Brain microvascular endothelial cell (primary cell): ENCODE measurements around the gene C4B.
"Not testable (repeated sequence)": the region's sequence is repeated elsewhere in the genome, so short reads cannot be mapped to it uniquely, and the experiment has no call there.

Experiments used
- DNase-seq: peaks from one replicate; pipeline ENCODE4 v3.0.0-alpha.2; 2020
- H3K27ac ChIP-seq: fragments of 250-450 bp; sonication (Bioruptor Pico); 2 replicates; pipeline ENCODE4 v1.5.1; 2020; ENCODE audit warnings: mild to moderate bottlenecking, moderate library complexity
- H3K27me3 ChIP-seq: fragments of 250-450 bp; sonication (Bioruptor Pico); replicated peaks from 2 replicates; pipeline ENCODE4 v1.5.1; 2020; ENCODE audit warnings: mild to moderate bottlenecking
- H3K36me3 ChIP-seq: fragments of 250-450 bp; sonication (Bioruptor Pico); replicated peaks from 2 replicates; pipeline ENCODE4 v1.5.1; 2020; ENCODE audit warnings: mild to moderate bottlenecking
- H3K4me3 ChIP-seq: 2 replicates; pipeline ENCODE4 v1.5.1; 2011; ENCODE audit warnings: low read depth, mild to moderate bottlenecking, control low read depth, low read length, moderate library complexity
- in situ Hi-C: cut with HindIII; loops from 2 replicates; pipeline ENCODE4 v1.10.0; 2017; ENCODE audit warnings: low sequenced_read_pairs, low pct_ligation_motif_present

C4B gene

DNA sequence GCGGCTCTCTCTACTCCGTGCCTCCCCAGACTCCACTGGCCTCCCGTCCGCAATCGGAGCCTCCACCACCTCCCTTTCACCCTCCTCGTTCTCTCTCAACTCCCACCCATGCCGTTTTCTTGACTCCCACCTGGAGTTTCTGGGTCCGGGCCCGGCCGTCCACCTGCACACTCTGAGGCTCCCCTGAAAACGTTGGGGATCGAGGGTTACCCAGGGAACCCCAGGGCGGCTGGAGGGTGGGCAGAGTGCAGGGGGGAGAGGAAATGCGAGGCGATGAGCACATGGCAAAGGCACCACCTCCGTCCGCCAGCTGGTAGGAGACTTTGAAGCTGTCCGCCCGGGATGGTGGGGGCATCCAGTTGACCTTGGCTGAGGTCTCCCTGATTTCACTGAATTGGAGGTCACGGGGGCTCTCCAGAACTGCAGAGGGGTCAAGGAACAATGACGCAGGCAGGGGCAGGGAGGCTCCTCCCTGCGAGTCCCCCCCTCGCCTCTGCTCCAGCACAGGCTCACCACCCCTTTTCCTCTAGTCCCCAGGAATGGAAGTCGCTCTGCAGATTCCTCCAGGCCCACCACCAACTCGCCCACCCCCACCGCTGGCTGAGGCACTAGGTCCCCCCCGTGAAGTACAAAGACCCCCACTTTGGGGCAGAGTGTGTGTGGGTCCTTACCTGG lies 3.6 kb upstream of the C4B start:
- DNase-seq, H3K4me3 ChIP-seq, in situ Hi-C loops, H3K36me3 ChIP-seq, H3K27ac ChIP-seq, H3K27me3 ChIP-seq: not testable (repeated sequence)

DNA sequence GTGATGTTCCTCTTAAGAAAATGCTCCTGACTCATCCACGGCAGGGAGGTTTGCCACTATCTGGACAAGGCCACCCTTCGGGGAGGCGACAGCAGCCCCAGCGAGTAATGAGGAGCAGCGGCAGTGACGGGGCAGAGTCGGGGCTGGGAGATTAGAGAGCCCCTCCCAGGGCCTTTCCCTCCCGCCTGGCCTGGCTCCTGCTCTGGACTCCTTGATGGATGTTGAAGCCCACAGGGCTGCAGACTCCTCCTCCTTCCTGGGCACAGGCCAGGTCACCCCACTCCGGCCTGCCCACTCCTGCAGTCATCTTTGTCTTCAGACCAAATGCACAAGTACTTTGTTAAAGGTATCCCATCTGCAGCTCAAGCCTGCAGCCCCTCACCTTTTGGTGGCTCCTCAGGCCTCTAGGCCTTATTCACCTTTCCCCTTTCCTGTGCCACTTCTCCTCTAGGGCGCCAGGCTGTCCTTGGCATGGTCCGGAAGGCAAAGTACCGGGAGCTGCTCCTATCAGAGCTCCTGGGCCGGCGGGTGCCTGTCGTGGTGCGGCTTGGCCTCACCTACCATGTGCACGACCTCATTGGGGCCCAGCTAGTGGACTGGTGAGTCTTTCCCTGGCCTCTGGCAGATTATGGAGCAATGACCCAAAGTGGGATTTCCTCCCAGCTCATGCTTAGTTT lies 1.5 kb upstream of the C4B start:
- H3K27me3 ChIP-seq, H3K4me3 ChIP-seq, H3K36me3 ChIP-seq, H3K27ac ChIP-seq, DNase-seq, in situ Hi-C loops: not testable (repeated sequence)

DNA sequence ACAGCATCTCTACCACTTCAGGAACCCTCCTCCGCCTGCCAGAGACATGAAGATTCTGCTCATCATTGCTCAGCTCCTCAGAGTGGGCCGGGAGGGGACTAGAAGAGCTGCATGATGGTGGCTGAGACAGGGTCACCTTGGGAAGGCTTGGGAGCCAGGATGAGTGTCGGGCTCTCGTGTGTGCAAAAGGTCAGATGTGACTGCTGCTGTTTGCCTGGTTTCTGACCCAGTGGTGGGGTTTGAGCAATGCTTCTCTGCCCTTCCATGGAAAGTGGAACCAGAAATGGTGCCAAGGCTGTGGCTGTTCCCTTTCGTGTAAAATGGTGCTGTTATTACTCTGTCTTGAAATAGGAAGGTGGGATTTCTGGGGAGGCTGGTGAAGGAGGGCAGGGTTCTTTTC lies 857 bp upstream of the C4B start:
- DNase-seq, H3K36me3 ChIP-seq, in situ Hi-C loops, H3K4me3 ChIP-seq, H3K27me3 ChIP-seq, H3K27ac ChIP-seq: not testable (repeated sequence)

DNA sequence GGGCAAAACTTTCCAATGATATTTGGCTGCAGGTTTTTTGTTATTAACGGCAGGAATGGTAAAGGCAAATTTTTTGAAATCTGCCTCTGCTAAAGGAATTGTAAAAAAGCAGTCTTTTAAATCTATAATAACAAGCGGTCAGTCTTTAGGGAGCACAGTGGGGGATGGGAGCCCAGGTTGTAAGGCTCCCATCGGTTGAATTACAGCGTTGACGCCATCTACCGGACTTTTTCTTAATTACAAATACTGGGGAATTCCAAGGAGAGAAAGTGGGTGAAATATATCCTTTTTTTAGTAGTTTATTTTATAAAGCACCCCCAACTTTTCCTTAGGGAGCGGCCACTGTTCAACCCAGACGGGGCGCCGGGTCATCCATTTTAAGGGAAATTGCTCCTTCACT lies 7.5 kb downstream of the C4B start:
- DNase-seq: not testable (repeated sequence)

DNA sequence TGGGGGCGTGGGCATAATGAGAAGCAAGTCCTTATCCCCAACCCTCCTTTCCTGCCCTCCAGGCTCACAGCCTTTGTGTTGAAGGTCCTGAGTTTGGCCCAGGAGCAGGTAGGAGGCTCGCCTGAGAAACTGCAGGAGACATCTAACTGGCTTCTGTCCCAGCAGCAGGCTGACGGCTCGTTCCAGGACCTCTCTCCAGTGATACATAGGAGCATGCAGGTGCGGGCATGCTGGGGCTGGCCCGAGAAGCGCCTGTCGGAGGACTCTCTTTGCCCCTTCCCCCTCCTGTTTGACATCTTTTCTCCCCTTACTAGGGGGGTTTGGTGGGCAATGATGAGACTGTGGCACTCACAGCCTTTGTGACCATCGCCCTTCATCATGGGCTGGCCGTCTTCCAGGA lies 14.0 kb downstream of the C4B start:
- in situ Hi-C loops, H3K27me3 ChIP-seq, H3K36me3 ChIP-seq, DNase-seq, H3K4me3 ChIP-seq, H3K27ac ChIP-seq: not testable (repeated sequence)

More for the DNA sequence above, 7.5 kb downstream of the C4B start:
- H3K27me3 ChIP-seq, in situ Hi-C loops, H3K36me3 ChIP-seq, H3K27ac ChIP-seq, H3K4me3 ChIP-seq: not testable (repeated sequence)

DNA sequence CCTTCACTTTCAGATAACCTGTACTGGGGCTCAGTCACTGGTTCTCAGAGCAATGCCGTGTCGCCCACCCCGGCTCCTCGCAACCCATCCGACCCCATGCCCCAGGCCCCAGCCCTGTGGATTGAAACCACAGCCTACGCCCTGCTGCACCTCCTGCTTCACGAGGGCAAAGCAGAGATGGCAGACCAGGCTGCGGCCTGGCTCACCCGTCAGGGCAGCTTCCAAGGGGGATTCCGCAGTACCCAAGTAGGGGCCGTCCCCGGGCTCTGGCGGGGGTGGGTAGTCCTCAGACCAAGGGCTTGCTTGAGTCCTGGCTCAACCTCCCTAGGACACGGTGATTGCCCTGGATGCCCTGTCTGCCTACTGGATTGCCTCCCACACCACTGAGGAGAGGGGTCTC lies 15.0 kb downstream of the C4B start:
- H3K27ac ChIP-seq, in situ Hi-C loops, DNase-seq, H3K36me3 ChIP-seq, H3K4me3 ChIP-seq, H3K27me3 ChIP-seq: not testable (repeated sequence)

DNA sequence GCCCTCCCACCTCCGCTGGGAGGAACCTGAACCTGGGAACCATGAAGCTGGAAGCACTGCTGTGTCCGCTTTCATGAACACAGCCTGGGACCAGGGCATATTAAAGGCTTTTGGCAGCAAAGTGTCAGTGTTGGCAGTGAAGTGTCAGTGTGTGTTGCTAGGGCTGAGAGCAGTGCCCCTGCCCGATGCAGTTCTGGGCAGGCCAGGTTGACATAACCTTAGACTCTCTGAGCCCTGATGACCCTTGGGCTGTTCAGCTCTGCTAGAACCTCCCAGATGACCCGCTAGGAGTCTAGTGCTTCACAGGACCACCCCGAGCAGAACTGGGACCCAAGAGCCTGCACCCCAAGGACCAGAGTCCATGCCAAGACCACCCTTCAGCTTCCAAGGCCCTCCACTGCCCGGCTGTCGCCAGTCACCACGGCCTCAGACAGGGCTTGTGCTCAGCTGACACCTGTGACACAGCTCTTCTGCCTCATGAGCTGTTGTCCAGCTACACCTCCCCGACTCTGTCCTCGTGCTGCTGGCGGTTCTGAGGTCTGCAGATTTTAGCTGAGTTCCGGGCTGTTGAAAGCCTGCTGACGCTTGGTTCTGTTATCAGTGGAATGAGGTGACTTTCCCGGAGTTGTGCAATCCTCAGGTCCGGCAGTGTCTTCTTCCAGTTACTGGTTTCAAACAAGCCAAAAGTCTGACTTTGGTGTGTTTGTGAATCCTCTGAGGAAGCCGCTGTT lies 20.9 kb downstream of the C4B start:
- H3K27ac ChIP-seq, H3K36me3 ChIP-seq, DNase-seq, H3K27me3 ChIP-seq, H3K4me3 ChIP-seq, in situ Hi-C loops: not testable (repeated sequence)

DNA sequence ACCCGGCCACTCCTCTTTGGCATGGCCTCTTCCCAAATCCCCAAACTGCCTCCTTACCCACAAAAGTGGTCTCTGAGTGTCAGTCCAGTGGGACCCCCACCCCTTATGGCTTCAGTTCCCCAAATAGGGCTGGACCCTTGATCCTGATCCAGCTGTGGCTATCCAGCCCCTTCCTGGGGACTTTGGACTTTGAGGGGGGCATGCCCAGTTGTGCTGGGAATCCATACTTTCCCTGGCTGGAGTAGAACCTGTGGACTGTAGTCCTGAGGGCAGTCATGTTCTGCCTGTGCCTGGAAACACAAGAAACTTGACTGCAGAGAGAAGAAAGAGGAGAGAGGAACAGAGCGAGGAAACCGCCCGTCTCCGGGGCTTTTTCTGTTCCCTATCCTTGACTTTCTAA lies 22.5 kb downstream of the C4B start:
- in situ Hi-C loops, H3K27me3 ChIP-seq, DNase-seq, H3K4me3 ChIP-seq, H3K36me3 ChIP-seq, H3K27ac ChIP-seq: not testable (repeated sequence)

DNA sequence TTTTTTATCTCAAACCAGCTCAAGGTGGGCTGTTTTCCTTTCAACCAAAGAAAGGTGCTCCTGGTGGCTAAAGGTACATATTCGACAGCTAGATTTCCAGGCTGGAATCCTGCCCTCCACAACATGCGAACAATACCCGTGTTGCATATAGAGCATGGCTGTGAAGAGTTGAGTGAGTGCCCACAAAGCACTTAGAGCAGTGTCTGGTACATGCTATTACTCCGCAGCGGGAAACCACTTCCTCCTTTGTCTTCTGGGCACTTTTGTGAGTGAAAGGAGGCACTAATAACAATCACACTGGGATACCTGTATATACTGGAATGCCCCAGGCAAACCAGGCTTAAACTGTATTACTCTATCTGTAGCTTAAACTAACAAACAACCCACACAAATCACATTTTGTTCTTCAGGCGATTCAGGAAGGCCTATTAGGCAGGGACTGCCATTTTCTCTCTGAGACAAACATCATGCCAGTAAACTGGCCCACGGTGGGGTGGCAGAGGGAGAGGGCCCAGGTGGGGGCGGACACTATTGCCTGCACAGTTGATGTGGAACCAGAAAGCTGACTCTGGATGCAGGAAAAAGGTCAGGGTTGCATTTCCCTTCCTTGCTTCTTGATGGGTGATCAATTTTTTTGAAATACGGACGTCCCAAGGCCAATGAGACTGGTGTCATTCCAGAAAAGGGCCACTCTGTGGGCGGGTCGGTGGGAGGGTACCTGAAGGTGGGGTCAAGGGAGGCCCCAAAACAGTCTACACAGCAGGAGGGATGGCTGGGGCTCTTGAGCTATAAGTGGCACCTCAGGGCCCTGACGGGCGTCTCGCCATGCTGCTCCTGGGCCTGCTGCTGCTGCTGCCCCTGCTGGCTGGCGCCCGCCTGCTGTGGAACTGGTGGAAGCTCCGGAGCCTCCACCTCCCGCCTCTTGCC lies 23.3 kb downstream of the C4B start, which contains the start of gene CYP21A2:
CYP21A2 (plus strand) TSS at position 818 of the 927 bp plus-strand sequence; CDS start at position 826, 8 bp downstream.
- DNase-seq, H3K27ac ChIP-seq, H3K4me3 ChIP-seq, in situ Hi-C loops, H3K27me3 ChIP-seq, H3K36me3 ChIP-seq: not testable (repeated sequence)

DNA sequence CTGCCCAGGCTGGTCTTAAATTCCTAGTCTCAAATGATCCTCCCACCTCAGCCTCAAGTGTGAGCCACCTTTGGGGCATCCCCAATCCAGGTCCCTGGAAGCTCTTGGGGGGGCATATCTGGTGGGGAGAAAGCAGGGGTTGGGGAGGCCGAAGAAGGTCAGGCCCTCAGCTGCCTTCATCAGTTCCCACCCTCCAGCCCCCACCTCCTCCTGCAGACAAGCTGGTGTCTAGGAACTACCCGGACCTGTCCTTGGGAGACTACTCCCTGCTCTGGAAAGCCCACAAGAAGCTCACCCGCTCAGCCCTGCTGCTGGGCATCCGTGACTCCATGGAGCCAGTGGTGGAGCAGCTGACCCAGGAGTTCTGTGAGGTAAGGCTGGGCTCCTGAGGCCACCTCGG lies 24.3 kb downstream of the C4B start:
- H3K4me3 ChIP-seq, H3K27me3 ChIP-seq, in situ Hi-C loops, H3K36me3 ChIP-seq, DNase-seq, H3K27ac ChIP-seq: not testable (repeated sequence)

DNA sequence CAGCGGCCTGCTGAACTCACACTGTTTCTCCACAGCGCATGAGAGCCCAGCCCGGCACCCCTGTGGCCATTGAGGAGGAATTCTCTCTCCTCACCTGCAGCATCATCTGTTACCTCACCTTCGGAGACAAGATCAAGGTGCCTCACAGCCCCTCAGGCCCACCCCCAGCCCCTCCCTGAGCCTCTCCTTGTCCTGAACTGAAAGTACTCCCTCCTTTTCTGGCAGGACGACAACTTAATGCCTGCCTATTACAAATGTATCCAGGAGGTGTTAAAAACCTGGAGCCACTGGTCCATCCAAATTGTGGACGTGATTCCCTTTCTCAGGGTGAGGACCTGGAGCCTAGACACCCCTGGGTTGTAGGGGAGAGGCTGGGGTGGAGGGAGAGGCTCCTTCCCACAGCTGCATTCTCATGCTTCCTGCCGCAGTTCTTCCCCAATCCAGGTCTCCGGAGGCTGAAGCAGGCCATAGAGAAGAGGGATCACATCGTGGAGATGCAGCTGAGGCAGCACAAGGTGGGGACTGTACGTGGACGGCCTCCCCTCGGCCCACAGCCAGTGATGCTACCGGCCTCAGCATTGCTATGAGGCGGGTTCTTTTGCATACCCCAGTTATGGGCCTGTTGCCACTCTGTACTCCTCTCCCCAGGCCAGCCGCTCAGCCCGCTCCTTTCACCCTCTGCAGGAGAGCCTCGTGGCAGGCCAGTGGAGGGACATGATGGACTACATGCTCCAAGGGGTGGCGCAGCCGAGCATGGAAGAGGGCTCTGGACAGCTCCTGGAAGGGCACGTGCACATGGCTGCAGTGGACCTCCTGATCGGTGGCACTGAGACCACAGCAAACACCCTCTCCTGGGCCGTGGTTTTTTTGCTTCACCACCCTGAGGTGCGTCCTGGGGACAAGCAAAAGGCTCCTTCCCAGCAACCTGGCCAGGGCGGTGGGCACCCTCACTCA lies 25.0 kb downstream of the C4B start:
- in situ Hi-C loops, H3K27ac ChIP-seq, H3K4me3 ChIP-seq: not testable (repeated sequence)

DNA sequence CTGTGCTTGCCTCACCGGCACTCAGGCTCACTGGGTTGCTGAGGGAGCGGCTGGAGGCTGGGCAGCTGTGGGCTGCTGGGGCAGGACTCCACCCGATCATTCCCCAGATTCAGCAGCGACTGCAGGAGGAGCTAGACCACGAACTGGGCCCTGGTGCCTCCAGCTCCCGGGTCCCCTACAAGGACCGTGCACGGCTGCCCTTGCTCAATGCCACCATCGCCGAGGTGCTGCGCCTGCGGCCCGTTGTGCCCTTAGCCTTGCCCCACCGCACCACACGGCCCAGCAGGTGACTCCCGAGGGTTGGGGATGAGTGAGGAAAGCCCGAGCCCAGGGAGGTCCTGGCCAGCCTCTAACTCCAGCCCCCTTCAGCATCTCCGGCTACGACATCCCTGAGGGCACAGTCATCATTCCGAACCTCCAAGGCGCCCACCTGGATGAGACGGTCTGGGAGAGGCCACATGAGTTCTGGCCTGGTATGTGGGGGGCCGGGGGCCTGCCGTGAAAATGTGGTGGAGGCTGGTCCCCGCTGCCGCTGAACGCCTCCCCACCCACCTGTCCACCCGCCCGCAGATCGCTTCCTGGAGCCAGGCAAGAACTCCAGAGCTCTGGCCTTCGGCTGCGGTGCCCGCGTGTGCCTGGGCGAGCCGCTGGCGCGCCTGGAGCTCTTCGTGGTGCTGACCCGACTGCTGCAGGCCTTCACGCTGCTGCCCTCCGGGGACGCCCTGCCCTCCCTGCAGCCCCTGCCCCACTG lies 25.9 kb downstream of the C4B start:
- H3K27me3 ChIP-seq, in situ Hi-C loops, H3K36me3 ChIP-seq, DNase-seq, H3K27ac ChIP-seq, H3K4me3 ChIP-seq: not testable (repeated sequence)

More for the DNA sequence above, 25.0 kb downstream of the C4B start:
- H3K36me3 ChIP-seq, H3K27me3 ChIP-seq, DNase-seq: not testable (repeated sequence)

DNA sequence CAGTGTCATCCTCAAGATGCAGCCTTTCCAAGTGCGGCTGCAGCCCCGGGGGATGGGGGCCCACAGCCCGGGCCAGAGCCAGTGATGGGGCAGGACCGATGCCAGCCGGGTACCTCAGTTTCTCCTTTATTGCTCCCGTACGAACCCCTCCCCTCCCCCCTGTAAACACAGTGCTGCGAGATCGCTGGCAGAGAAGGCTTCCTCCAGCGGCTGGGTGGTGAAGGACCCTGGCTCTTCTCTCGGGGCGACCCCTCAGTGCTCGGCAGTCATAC lies 26.4 kb downstream of the C4B start:
- H3K36me3 ChIP-seq, H3K4me3 ChIP-seq, H3K27ac ChIP-seq, H3K27me3 ChIP-seq, in situ Hi-C loops, DNase-seq: not testable (repeated sequence)
